GM18868 (cell line): ENCODE results near the gene OPRL1.

Experiments used
- ATAC-seq: cut with Tn5 transposase; IDR thresholded peaks from one replicate; pipeline ENCODE4 v1.9.1; 2021; ENCODE audit warnings: mild to moderate bottlenecking, moderate library complexity; ENCODE audit not compliant: unreplicated experiment

Gene OPRL1

DNA sequence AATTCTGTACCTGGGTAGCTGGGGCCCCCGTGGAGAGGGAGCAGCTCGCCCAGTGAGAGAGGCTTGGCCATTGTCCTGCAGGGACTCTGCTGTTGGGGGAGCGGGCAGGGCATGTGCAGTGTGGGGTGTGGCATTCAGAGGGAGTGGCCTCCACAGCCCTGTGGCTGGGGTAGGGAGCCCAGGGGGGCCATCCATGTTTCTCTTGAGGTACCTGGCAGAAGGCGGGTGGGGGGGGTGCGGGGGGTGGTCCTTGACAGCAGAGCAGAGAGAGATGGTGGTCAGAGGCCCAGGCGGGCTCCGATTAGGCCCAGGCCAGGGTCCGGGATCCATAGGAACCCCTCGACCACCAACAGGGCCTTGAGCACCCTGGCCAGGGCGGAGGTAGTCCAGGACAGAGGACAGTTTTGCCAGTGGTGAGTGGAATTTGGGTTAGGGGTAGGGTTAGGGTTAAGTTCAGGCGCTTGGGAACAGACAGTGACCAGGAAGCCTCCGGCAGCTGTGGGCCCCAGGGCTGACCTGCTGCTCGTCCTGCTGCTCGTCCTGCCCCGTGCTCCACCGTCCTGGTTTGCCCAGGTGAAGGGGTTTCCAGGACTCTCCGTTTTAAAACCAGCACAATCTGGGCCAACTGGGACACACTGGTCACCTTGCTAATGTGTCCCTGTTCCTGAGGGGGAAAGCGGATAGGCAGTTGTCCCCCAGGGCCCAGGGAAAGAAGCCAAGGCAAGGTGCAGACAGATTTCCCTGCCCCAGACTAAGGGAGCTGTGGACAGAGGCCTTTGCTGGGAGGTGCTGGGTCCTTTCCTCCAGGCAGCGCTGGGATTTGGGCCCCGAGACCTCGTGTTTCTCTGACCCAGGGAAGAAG, 59.5 kb downstream of the OPRL1 start:
- ATAC-seq, result no peak

DNA sequence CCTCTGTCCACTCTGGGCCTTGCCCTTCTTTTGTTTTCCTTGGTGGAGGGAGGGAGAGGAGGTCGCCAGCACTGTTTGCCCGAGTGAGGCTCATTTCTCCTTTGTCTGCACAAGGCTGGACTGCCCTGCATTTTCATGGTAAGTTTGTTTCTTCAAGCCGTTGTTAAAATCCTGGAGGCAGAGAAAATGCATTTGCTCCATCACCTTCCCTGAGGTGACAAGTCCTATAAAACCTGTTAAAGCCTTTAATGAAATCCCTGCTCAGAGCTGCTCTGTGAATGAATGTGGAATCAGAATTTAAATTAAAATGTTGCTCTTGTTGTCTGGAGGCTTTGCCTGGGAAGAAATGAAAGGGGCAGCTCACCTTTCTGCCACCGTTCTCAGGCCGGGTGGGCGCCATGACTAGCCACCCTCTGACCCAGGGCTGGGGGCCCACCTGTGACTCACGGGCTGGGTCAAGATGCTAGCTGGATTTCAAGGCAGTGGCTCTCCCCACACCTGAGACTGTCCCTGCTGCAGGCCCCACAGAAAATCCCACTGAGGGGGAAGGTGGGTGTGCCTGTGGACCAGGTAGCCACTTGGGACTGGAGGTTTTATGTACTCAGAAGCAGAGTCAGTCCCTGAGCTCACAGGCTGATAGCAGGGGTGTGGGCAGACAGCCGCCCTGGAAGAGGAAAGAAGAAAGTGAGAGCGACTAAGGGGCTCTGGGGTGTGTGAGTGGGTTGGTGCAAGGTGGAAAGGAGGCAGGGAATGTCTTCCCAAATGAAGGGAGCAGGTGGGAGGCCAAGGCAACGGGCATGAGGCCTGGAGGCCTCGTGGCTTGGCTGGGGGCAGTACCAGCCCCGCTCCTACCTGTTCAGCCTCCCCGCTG, 60.4 kb downstream of the OPRL1 start:
- ATAC-seq, result no peak

DNA sequence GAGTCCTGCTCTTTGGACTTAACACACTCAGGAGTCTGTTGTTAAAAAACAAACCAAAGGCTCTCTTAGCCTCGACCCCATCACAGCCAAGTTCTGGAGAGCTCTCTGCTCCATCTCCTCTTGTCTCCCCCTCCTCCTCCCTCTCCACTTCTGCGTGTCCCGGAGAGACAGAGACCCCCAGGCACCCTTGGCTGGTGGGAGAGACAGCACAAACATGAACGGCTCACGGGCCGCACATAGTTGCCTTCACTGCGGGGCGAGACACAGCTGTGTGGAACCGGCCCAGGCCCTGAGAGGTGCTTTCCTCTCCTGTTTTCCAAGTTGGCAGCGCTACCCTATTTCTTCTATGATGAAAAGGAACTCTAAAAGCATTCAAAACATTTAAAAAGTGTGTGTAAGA, 61.1 kb downstream of the OPRL1 start:
- ATAC-seq, result no peak

DNA sequence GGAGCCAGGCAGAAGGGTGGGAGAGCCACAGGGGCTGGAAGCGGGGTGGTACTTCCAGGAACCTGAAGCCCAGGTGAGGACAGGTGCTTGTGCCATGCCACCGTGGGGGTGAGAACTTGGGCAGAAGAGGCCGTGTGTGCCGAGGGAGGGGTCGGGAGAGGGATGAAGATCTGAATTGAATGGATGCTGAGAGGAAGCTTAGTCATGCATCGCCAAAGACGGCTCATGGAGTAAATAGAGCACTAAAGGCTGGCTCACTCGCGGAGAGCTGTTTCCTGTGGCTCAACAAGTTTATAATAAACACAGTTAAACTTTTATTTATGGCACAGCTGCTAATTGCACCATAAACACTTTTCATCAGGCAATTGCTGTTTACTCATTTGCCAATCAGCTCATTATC, 62.7 kb downstream of the OPRL1 start:
- no peak for ATAC-seq

DNA sequence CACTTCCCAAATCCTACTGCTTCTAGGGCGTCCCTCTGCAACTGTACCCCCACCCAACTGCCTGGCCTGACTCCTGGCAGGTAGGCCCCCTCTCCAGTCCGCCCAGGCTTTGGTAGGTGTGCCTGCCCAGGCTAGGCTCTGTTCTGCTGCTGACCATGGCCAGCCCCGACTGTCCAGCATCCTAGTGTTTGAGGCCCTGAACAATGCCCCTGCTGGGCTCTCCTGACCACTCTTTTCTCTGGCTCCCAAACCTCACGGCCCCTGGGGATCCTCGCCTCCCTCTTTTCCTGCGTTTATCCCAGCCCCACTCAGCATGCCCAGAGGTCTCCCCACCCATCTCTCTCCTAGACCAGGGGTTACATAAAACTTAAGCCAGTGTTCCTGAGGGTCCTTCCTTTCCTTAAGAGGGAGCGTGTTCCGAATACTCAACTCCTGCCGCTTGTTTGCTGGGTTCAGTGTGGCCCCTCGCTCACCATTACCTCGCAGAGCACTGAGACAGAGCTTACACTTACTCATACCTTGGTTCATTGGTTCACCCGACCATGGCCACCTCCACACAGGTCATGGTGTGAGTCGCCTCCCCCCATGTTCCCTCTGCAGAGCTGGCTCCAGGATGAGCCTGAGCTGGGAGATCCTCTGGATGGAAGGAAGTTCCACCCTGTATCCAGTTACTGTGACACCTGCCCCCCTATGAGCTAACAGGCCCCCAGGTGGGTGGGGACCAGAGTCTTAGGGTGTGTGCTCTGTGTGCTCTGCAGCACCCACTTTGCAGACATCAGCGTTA, 63.3 kb downstream of the OPRL1 start:
- no peak for ATAC-seq

DNA sequence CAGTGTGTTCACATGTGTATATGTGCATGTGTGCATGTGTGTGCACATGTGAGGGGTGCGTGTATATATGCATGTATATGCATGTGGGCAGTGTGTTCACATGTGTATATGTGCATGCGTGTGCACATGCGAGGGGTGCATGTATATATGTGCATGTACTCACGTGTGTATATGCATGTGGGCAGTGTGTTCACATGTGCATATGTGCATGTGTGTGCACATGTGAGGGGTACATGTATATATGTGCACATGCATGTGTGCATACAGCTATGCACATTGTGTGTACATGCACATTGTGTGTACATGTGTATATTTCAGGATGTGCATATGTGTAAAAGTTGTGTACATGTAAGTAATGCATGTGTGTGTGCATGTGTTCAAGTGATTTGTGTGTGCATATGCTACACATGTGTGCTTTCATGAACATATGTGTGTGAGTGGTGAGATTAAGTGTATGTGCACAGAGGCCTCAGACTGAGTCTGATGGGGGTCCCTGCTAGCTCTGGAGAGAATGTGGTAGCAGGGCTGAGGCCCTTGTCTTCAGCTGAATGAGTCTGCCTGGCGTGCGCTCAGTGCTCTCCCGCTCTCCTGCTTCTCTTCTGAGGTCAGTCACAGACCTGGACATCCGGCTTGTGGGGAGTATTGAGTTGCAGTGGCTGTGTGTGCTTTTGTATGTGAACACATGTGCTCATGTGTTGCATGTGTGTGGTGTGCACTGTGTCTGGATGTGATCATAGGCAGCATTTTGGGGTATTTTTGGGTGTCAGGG, 64.4 kb downstream of the OPRL1 start:
- no peak for ATAC-seq

DNA sequence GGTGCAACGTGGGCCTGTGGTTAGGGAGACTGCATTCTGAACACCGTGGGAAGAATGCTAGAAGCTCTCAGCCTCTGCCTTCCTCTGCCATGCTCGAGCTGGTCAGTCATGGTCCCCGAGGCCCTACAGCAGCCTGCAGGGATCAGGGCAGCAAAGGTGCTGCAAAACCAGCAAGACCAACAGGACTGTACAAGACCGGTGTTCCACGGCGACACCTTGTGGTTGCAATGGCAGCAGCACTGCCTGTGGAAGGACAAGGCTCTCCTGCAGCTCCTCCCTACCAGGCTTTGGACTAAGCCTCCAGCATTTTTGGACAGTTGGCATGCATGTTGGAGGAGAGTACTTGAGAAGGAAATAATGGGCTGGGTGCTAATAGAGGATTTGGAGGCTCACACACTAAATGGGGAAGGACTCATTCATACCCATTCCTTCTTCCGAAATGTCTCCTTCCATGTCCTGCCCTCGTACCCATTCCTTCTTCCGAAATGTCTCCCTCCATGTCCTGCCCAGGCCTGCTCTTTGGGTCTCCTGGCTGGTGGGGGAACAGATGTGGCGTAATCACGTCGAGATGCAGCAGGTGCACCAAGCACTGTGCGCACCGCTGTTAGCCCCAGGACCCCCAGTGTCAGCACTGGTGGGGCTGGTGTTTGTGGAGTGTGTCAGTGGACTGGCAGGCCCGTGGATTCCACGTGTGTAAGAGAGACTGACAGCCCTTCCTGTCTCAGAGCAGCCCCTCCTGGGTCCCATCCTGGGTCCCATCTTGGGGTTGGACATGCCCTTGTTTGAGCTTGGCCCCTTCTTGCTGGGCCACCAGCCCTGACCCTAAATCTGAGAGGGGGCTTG, 65.8 kb downstream of the OPRL1 start:
- ATAC-seq, result no peak

DNA sequence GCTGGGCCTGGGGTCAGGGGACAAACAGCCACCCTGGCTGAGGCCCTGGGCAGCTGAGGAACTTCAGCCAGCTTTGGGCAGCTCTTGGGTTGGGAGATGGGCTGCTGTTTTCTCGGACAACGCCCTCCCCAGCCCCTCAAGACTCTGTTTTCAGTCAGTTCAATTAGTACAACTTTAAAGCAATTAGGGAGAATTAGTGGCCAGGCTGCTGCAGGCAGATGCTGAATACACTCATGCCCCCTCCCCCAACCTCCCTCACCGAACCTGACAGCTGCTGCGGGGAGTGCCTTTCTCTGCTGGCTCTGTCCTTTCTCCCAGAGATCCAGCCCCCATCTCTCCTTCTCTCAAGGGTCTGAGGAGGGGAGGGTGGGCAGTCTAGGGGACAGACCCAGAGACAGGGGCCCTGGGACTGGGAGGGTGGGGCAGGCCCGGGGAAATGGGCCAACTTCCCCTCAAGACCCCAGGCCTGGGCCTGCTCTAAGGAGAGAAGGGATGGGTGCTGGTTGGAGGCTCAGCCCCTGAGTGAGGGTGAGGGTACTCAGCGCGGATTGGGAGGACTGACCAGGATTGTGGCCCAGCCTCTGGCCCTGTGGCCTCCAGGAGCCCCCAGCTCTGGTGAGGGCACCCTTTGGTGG, 66.5 kb downstream of the OPRL1 start:
- no peak for ATAC-seq

DNA sequence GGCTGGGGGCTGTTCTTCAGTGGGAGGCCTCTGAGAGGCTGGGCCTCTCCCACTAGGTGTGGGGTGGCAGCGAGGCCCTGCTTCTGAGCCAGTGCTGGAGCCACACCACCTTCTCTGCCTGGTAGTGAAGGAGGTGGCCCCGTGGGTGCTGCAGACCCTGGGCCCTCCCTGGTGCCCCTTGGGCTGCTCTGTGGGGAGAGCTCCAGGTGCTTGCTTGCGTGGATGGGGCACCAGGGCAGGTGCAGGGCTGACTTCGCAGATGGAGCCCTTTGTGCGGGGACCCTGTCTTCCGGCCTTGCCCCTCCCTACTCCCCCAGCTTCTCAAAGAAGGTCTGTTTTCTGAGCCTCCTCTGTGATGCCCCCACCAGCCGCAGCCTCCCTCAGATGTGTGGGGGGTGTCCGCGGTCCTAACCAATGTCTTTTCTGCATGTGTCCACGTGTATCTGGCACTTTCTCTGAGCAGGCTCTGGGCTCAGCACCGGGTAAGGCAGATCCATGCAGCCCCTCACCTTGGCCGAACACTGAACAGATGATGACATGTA, 67.1 kb downstream of the OPRL1 start:
- ATAC-seq, result no peak

DNA sequence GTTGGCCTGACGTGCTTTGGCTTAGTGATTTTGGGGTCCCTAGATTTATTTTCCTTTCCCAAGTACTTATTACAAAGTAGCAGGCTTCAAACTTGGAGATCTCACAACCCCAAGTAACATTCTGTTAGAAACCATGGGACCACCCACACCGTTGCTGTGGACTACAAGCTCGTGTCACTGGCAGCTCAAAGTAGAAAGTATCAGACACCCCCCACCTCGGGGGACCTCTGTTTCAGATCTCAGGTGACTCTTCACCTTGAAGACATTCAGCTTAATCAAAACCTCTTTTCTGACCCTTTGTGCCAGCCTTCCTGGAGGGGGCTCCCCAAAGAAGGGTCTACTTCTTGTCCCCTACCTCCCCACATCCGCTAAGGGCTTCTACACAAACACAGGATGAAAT, 68.7 kb downstream of the OPRL1 start:
- no peak for ATAC-seq

DNA sequence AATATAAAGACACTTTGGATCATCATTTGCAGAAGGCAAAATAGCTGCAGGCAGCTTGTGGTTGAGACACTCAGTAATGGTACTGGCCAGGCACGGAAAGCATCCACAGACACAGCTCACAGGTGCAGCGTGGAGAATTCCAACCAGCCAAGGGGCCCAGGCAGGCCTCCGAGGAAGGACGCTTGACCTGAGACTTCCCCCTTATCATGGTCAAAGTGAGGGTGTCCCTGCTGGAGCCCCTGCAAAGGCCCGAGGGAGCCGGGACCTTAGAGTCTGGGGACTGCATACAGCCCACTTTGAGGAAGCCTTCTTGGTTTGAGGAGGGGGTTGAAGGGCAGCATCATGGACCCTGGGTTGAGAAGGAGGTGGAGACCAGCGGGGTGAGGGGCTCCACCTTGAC, 69.3 kb downstream of the OPRL1 start:
- no peak for ATAC-seq

DNA sequence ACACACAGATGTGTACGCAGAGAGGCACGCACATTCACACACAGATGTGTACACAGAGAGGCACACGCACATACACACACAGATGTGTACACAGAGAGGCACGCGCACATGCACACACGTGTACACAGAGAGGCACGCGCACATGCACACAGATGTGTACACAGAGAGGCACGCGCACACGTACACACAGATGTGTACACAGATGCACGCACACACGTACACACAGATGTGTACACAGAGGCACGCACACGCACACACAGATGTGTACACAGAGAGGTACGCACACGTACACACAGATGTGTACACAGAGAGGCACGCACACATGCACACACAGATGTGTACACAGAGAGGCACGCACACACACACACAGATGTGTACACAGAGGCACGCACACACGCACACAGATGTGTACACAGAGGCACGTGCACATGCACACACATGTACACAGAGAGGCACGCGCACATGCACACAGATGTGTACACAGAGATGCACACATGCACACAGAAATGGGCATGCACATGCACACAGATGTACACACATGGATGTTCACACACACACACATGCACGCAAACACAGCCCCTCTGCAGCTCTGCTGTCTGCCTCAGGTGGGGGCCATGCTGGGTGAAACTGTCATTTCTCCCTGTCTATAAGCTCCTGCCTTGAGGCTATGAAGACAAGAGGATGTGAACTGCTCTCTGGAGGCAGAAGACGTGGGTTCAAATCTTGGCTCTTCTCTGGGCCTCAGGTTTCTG, 70.1 kb downstream of the OPRL1 start:
- ATAC-seq, result no peak
